Right lung (tissue), 5 donors: ENCODE results near the gene ARHGEF33. TPM values are rescaled to one million over a fixed set of nuclear protein-coding genes. Genes with fewer than 3 reads are reported as not detected.

Experiments
- DNase-seq, 2 donors: peaks; one replicate each; pipeline ENCODE4 v3.0.0-alpha.2; 2013
- polyA plus RNA-seq, 5 donors: library from polyadenylated mRNA; unstranded; fragments of 120-200 nt; gene quantifications; one replicate each; pipeline versions ENCODE4 v1.2.1 to v1.2.3, GENCODE V29; 2013; ENCODE audit warnings: inconsistent platforms in 1 of 5, low replicate concordance in 1 of 5; ENCODE audit not compliant: insufficient read length in 5 of 5, insufficient read depth in 1 of 5

Gene ARHGEF33
- polyA plus RNA-seq, 5 donors: 1.9 to 4.6 (median 3.1) TPM

DNA sequence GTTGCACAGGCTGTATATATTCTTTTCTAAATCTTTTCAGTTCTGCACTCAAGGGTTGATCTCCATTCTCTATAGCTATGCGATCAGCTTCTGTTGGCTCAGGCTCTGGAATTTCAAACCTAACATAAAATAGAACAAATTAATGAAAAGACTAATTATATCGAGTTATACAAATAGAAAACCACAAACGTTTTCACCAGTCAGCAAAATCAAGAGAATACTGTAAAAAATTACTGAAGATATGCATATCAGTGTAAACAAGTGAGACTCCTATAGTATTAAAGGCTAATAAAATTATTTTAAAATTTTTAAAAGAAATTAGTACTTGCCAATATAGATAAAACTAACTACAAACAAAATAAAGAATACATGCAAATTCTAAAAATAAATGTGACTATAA lies 124.2 kb downstream of the ARHGEF33 start:
- DNase-seq: no peak

DNA sequence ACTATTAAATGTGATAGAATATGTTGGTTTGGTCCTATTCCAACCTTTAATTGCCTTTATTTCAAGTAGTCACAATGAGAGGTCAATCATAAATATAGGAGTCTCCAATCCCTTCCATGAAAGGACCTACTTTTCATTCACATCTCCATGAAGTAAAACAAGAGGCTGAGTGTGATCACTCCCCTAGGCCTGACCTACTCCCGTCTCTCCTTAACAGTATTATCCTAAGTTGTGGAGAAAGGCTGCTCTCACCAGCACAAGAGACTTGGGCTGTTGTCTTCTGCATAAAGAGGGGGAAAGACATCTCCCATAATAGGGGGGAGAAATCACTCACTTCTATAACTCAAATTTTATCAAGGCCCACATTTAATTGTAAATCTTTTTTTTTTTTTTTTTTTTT lies 125.7 kb downstream of the ARHGEF33 start:
- no peak for DNase-seq

DNA sequence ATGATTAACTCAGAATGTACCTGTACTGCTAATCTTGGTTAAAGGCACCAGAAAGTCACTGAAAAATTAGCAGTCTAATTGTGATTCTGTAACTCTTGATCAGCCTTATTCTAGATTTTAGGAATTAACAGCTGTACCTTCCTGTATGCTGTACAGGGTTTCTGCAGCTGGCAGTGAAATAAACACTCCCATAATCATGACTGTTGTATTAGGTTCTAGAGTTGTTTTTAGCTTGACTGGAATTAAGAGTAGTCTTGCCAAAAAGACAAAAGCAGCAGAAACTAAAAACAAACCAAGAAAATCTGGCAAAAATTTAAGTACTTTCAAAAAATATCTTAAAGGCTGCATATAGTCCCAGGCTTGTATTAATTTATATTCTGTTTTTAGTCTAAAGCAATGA lies 127.7 kb downstream of the ARHGEF33 start:
- DNase-seq: no peak

DNA sequence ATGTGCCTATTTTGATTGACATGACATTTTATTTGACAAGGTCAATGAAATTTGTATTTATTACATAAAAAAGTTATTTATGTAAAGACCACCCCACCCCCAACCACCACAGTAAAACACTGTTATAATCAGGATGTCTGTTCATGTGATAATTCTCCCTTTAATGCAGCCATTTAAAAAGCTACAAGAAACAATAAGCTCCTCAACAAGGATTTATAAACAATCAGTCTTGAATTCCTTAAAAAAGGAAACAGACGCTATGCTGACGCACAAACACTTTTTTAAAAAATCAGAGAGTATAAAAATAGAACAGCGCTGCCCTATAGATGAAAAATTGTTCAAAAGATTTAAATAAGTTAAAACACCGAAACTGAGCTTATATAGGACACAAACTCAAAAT lies 129.0 kb downstream of the ARHGEF33 start:
- no peak for DNase-seq

DNA sequence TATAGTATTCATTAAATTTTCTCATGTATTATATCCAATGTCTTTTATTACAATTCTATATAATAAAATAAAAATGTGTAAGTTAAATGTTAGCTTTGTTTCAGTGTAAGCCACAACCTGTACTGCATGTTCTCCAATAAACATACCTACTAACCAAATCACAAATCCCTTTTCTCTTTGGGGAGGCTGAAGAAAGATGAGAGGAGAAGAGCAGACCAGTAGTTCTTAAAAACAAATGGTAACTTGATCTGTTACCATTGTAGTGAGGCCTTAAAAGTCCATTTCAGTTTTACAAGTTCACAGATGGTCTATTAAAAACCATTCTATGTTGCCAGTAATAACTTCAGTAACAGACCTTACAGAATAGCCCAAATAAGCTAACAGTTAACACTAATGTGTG lies 130.7 kb downstream of the ARHGEF33 start:
- no peak for DNase-seq

DNA sequence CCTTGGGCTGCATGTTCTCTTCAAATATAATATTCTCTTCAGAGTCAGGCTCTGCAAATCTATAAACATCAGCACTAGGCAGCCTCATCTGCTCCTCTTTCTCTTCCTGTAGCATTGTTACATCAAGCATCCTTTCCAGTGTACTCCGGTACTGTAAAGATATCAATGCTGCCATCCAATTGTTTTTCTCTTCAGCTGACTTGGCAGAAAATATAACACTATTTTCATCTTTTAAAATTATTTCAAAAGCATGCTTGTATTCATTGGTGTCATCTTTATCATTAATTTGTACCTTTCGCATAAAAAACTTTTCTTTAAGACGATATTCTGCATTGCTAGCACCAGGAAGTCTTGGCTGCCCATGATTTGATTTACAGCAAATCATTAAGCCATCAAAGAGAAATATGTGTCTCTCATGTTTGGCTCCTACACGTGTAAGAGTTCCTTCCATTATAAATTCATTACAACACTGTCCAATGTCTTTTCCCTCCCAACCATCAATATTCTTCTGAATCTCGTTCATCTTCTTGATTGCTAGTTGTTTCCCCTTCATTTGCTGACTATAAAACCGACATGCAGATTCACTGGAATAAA lies 133.1 kb downstream of the ARHGEF33 start:
- no peak for DNase-seq

DNA sequence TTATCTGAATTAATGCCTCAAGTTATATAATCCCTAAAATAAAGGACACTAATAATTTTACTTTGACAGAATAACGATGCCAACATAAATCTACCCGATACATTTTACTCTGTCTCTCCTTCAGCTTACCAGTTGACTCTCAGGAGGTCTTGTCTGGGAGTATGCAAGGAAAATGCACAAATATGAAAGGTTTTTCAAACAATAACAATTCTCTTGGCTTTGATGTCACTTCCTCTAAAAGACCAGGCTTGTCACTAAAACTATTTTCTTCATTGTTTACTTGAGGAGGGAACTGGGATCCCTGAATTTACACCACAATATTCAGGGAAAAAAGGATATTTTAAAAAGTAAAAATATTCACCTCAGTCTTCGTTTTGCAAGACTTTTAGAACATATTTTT lies 134.0 kb downstream of the ARHGEF33 start:
- DNase-seq: no peak

DNA sequence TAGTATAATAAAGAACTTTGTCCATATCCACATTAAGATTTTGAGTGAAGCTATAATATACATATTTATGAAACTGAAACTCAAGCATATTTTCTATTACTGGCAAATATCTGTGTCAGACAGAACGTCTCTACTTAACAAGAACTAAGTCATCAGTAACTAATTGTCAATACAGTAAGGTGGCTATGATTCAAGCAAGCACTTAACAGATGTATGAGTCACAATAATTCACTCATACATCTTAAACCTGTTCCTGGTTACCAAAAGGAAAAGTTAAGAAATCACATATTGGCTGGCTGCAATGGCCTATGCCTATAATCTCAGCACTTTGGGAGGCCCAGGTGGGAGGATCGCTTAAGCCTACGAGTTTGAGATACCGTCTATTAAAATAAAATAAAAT lies 135.2 kb downstream of the ARHGEF33 start:
- no peak for DNase-seq

Other genes with a start within 250 kb of the ARHGEF33 start
- 10 to 100 TPM; 25.3 to 36.4 (median 28.4) TPM for gene GALM, start 223.8 kb upstream of the ARHGEF33 start, polyA plus RNA-seq
- gene SRSF7, start 138.5 kb upstream of the ARHGEF33 start, polyA plus RNA-seq: 100 to 1,000 TPM; 221 to 278 (median 232) TPM
- gene GEMIN6, start 111.7 kb upstream of the ARHGEF33 start, polyA plus RNA-seq: 10 to 100 TPM; 16.7 to 24.7 (median 20.2) TPM
- 10 to 100 TPM; 31.4 to 42.5 (median 37.9) TPM for gene DHX57, start 13.9 kb upstream of the ARHGEF33 start, polyA plus RNA-seq
- 10 to 100 TPM; 33.3 to 42.2 (median 35.6) TPM for gene MORN2, start 13.9 kb upstream of the ARHGEF33 start, polyA plus RNA-seq
- gene SOS1, start 231.2 kb downstream of the ARHGEF33 start, polyA plus RNA-seq: 10 to 100 TPM; 36.2 to 74.9 (median 67.6) TPM